HepG2 (cell line): ENCODE data around the gene BCL11B. TPM values are rescaled to one million over a fixed set of nuclear protein-coding genes. Genes with fewer than 3 reads are reported as not detected.

Experiments used
- ATAC-seq: fragments of 200-7000 bp; cut with Tn5 transposase; 3 replicates; pipeline ENCODE4 v1.9.1; 2020; ENCODE audit warnings: mild to moderate bottlenecking, moderate library complexity
- BruUV-seq: library from RNA; stranded (reverse); fragments of 400-500 nt; replicated peaks from 2 replicates; lab custom pipeline; 2021; lab: Mats Ljungman, UMichigan
- CTCF ChIA-PET: fragments of 300-600 bp; formaldehyde crosslinking; extraction: SDS; loops from one replicate; lab custom pipeline; 2021; ENCODE audit warnings: low total read pairs, inconsistent platforms, low intra/inter-chr PET ratio; lab: Yijun Ruan, JAX
- POLR2A ChIA-PET: fragments of 350-600 bp; sonication (Branson Sonifier 250); formaldehyde crosslinking; loops from one replicate; lab custom pipeline; 2020; ENCODE audit warnings: antibody characterized with exemption, inconsistent platforms; lab: Yijun Ruan, JAX
- DNase-seq: peaks from one replicate; pipeline ENCODE4 v3.0.0-alpha.2; 2015; ENCODE audit warnings: low spot score
- FAIRE-seq: peaks from 3 replicates; lab custom pipeline; 2011; peaks lifted over from hg19 to GRCh38; lab: Jason Lieb, UNC
- H2AFZ ChIP-seq: one replicate; pipeline ENCODE4 v1.6.1; 2011; ENCODE audit warnings: low read length, inconsistent platforms
- H3K27ac ChIP-seq: fragments of 300-600 bp; 3 replicates; pipeline ENCODE4 v1.8.0; 2011; ENCODE audit warnings: mixed run types, mild to moderate bottlenecking, mixed read lengths, low read length, inconsistent platforms; ENCODE audit not compliant: insufficient read depth; ENCODE audit errors: extremely low read length
- H3K27me3 ChIP-seq, 2 experiments: fragments of 200-600 bp in 1 of 2; 2 replicates in 1 of 2; 3 replicates in 1 of 2; pipeline versions ENCODE4 v1.6.0 to v1.8.0; 2011; ENCODE audit warnings: low read length in 2 of 2, mild to moderate bottlenecking in 2 of 2, moderate library complexity in 2 of 2, inconsistent platforms in 1 of 2; ENCODE audit not compliant: insufficient read depth in 2 of 2, control insufficient read depth in 1 of 2
- H3K36me3 ChIP-seq, 2 experiments: fragments of 200-600 bp in 1 of 2; replicated peaks in 1 of 2; 2 replicates in 1 of 2; 3 replicates in 1 of 2; pipeline versions ENCODE4 v1.5.1 to v1.8.0; 2011; ENCODE audit warnings: low read length in 2 of 2, inconsistent platforms in 1 of 2; ENCODE audit not compliant: insufficient read depth in 2 of 2, control insufficient read depth in 1 of 2
- H3K4me1 ChIP-seq: 2 replicates; pipeline ENCODE4 v1.5.1; 2012; ENCODE audit warnings: low read length, inconsistent platforms; ENCODE audit not compliant: insufficient read depth
- H3K4me2 ChIP-seq: 2 replicates; pipeline ENCODE4 v1.6.0; 2011; ENCODE audit warnings: low read depth, low read length, inconsistent platforms
- H3K4me3 ChIP-seq, 3 experiments: fragments of 200-600 bp in 1 of 3; sonication (generic), shearing (Covaris generic) in 1 of 3; replicated peaks in 1 of 3; 2 replicates each; pipeline ENCODE4 v1.5.1; 2011 to 2016; ENCODE audit warnings: low read length in 3 of 3, inconsistent platforms in 2 of 3, low read depth in 2 of 3, mild to moderate bottlenecking in 2 of 3, control low read depth in 1 of 3, mixed read lengths in 1 of 3; ENCODE audit not compliant: insufficient read depth in 1 of 3
- H3K79me2 ChIP-seq: one replicate; pipeline ENCODE4 v1.6.1; 2011; ENCODE audit warnings: low read length, inconsistent platforms; ENCODE audit not compliant: insufficient read depth
- H3K9ac ChIP-seq: 2 replicates; pipeline ENCODE4 v1.6.0; 2011; ENCODE audit warnings: mild to moderate bottlenecking, low read depth, low read length, inconsistent platforms; ENCODE audit not compliant: insufficient read depth
- H3K9me3 ChIP-seq: 2 replicates; pipeline ENCODE4 v1.5.1; 2012; ENCODE audit warnings: mild to moderate bottlenecking, low read length
- H4K20me1 ChIP-seq: 2 replicates; pipeline ENCODE4 v1.6.0; 2011; ENCODE audit warnings: inconsistent platforms, mild to moderate bottlenecking, low read length, moderate library complexity; ENCODE audit not compliant: insufficient read depth
- ATF7 ChIP-seq, 2 experiments: fragments of 450-650 bp in 1 of 2; sonication (generic) in 1 of 2; formaldehyde crosslinking in 1 of 2; IDR thresholded peaks; 2 replicates each; pipeline versions ENCODE4 v1.4.0 to v1.6.1; 2016 to 2020; ENCODE audit warnings: antibody characterized with exemption in 1 of 2, mild to moderate bottlenecking in 1 of 2, missing genetic modification reagents in 1 of 2
- DPF2 ChIP-seq: sonication (generic); formaldehyde crosslinking; IDR thresholded peaks from 2 replicates; pipeline ENCODE4 v1.4.0; 2020; ENCODE audit warnings: mild to moderate bottlenecking, low read depth, missing genetic modification reagents, borderline replicate concordance
- FOXP1 ChIP-seq, 2 experiments: fragments of 450-650 bp in 1 of 2; IDR thresholded peaks; 2 replicates each; pipeline ENCODE4 v1.6.1; 2017 to 2018; ENCODE audit warnings: antibody characterized with exemption in 1 of 2
- JARID2 ChIP-seq: sonication (generic); formaldehyde crosslinking; IDR thresholded peaks from 2 replicates; pipeline ENCODE4 v1.8.1; 2023; ENCODE audit warnings: missing genetic modification reagents, inconsistent platforms; ENCODE audit not compliant: insufficient replicate concordance
- MED13 ChIP-seq: sonication (generic); formaldehyde crosslinking; IDR thresholded peaks from 2 replicates; pipeline ENCODE4 v1.5.0; 2020; ENCODE audit warnings: missing genetic modification reagents
- NR2C2 ChIP-seq: sonication (generic); formaldehyde crosslinking; IDR thresholded peaks from 2 replicates; pipeline ENCODE4 v1.4.0; 2020; ENCODE audit warnings: missing genetic modification reagents, mild to moderate bottlenecking, moderate library complexity, borderline replicate concordance
- SATB2 ChIP-seq: sonication (generic); formaldehyde crosslinking; IDR thresholded peaks from 2 replicates; pipeline ENCODE4 v1.5.0; 2020; ENCODE audit warnings: missing genetic modification reagents
- ZC3H13 ChIP-seq: sonication (generic); formaldehyde crosslinking; IDR thresholded peaks from 2 replicates; pipeline ENCODE4 v1.8.1; 2023; ENCODE audit warnings: mild to moderate bottlenecking, missing genetic modification reagents, moderate library complexity
- ZNF180 ChIP-seq: sonication (generic); formaldehyde crosslinking; IDR thresholded peaks from 2 replicates; pipeline ENCODE4 v1.4.0; 2020; ENCODE audit warnings: low read depth, missing genetic modification reagents, borderline replicate concordance
- ZNF543 ChIP-seq: sonication (generic); formaldehyde crosslinking; IDR thresholded peaks from 2 replicates; pipeline ENCODE4 v1.4.0; 2020; ENCODE audit warnings: mild to moderate bottlenecking, missing genetic modification reagents
- ZNF776 ChIP-seq: sonication (generic); formaldehyde crosslinking; IDR thresholded peaks from 2 replicates; pipeline ENCODE4 v1.4.0; 2020; ENCODE audit warnings: mild to moderate bottlenecking, missing genetic modification reagents
- WGBS: methylation state at CpG from one replicate; pipeline ENCODE4 v1.1.6; 2017; ENCODE audit warnings: low lambda C conversion rate; 5-methylcytosine and 5-hydroxymethylcytosine counted together
- in situ Hi-C: cut with HindIII; loops from 2 replicates; pipeline ENCODE4 v1.10.0; 2017; ENCODE audit warnings: low pct_unique_long_range_greater_than_20kb; ENCODE audit not compliant: extremely low pct_ligation_motif_present
- intact Hi-C: fragments of 100-400 bp; cut with micrococcal nuclease; formaldehyde crosslinking; loops from one replicate; pipeline ENCODE4 v1.10.0; 2022; ENCODE audit not compliant: unreplicated experiment
- polyA plus RNA-seq, 8 experiments: library from polyadenylated mRNA; depleted of rRNA in 3 of 8; stranded (reverse) in 7 of 8; unstranded in 1 of 8; fragments of >200 nt; fragmentation: Illumina TruSeq in 4 of 8; extraction: Trizol in 4 of 8; gene quantifications; 2 replicates each; pipeline versions ENCODE4 v1.2.1 to v1.2.3, GENCODE V29; 2011 to 2016; ENCODE audit warnings: low read depth in 4 of 8, missing spikeins in 1 of 8, mixed read lengths in 1 of 8; ENCODE audit not compliant: insufficient read depth in 1 of 8
- total RNA-seq, 5 experiments: library from RNA; depleted of rRNA; stranded (reverse); fragments of >200 nt; fragmentation: Illumina TruSeq; extraction: Trizol; gene quantifications; 2 replicates each; pipeline ENCODE4 v1.2.3, GENCODE V29; 2016; ENCODE audit warnings: low read depth in 1 of 5

The BCL11B gene
- total and polyA plus RNA-seq, 2 of the 13 experiments (the other 11 are each of a cell fraction or from before 2014, with no cell fraction given) = not detected

GRCh38 chr14:99185436-99186068, 86.4 kb downstream of the BCL11B start:
- in situ Hi-C loops = no loop called here
- Histone ChIP-seq H3K4me2 (no peak overlapping the region), H3K27ac (no peak overlapping the region), H3K36me3 (no peaks in the 10 kb centered on the region), H2AFZ (no peak overlapping the region), H3K4me3 (no peak overlapping the region), H4K20me1 (no peaks in the 10 kb centered on the region), H3K9ac (no peak overlapping the region), H3K9me3 (no peaks in the 10 kb centered on the region), H3K79me2 (no peaks in the 10 kb centered on the region), H3K27me3 (peaks cover 1 to 58% of the 10 kb centered on the region in 2 experiments; a peak in 4 of 5 replicates), H3K4me1 (no peaks in the 10 kb centered on the region)
- no TSS peak for BruUV-seq
- WGBS = 23% methylated on average over 13 of the region's 16 CpGs
- ATAC-seq = no peak
- DNase-seq = no peak
- TF ChIP-seq MED13 (CRISPR knock-in tag) (no peak), ZNF543 (CRISPR knock-in tag) (no peak), FOXP1 (IDR thresholded peaks at IDR 0.05) (no peak), FOXP1 (CRISPR knock-in tag; IDR thresholded peaks at IDR 0.05) (no peak)
- ChIA-PET POLR2A (no interaction called here), CTCF (no interaction called here)
- no peak for FAIRE-seq
- intact Hi-C loops = no loop called here

GRCh38 chr14:99183716-99184115, 88.3 kb downstream of the BCL11B start:
- ChIA-PET POLR2A (no interaction called here), CTCF (no interaction called here)
- WGBS = 25% methylated on average over 4 of the region's 8 CpGs
- Histone ChIP-seq H2AFZ (no peak overlapping the region), H4K20me1 (no peaks in the 10 kb centered on the region), H3K79me2 (no peaks in the 10 kb centered on the region), H3K4me1 (no peaks in the 10 kb centered on the region), H3K9ac (no peak overlapping the region), H3K27ac (no peak overlapping the region), H3K4me3 (no peak overlapping the region), H3K36me3 (no peaks in the 10 kb centered on the region), H3K9me3 (no peaks in the 10 kb centered on the region), H3K4me2 (no peak overlapping the region), H3K27me3 (peaks cover 1 to 49% of the 10 kb centered on the region in 2 experiments; a peak in 4 of 5 replicates)
- FAIRE-seq = no peak
- no TSS peak for BruUV-seq
- TF ChIP-seq JARID2 (CRISPR knock-in tag) (no peak), NR2C2 (CRISPR knock-in tag) (no peak), DPF2 (CRISPR knock-in tag) (no peak), ZNF776 (CRISPR knock-in tag) (no peak), ATF7 (IDR thresholded peaks at IDR 0.05) (no peak), ATF7 (CRISPR knock-in tag; IDR thresholded peaks at IDR 0.05) (no peak), ZC3H13 (CRISPR knock-in tag) (no peak), ZNF180 (CRISPR knock-in tag) (no peak), SATB2 (no peak)
- ATAC-seq = no peak
- no peak for DNase-seq
- intact Hi-C loops (no loop called here), in situ Hi-C loops (no loop called here)
